ENCODE results near the gene GIPC2.

The GIPC2 gene

DNA sequence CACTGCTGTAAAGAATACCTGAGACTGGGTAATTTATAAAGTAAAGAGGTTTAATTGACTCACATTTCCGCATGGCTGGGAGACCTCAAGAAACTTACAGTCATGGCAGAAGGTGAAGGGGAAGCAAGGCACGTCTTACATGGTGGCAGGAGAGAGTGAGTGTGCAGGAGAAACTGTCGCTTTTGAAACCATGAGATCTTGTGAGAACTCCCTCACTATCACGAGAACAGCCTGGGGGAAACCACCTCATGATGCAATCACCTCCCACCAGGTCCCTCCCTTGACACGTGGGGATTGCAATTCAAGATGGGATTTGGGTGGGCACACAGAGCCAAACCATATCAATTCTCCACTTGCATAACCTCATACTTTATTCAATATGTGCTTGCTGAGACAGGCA is 76.6 kb downstream of the GIPC2 start:
- H3K4me3 ChIP-seq (ENCODE audit: low read depth, low read length), result no peak overlapping the region
- no peak for TF ChIP-seq CTCF (IDR thresholded peaks at IDR 0.05; ENCODE audit: borderline replicate concordance, insufficient read depth, low read depth, low read length)

DNA sequence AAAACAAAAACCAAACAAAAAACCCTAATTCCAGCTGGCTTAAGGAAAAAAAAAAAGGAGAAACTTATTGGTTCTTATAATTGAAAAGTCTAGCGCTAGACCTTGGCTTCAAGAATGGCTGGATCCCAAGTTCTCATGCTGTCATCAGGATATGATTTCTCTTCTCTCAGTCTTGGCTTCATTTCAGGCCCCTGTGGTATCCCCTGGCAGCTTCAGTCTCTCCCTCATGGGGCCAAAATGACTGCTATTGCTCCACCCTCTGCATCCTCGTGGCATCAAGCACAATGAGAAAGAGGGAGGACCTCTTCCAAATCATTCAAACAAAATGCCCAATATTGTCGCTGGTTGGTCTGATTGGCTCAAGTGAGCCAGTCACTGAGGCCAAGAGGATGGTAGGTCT is 80.7 kb downstream of the GIPC2 start:
- no peak for TF ChIP-seq CTCF (IDR thresholded peaks at IDR 0.05; ENCODE audit: borderline replicate concordance, insufficient read depth, low read depth, low read length)
- H3K4me3 ChIP-seq (ENCODE audit: low read depth, low read length), result no peak overlapping the region

DNA sequence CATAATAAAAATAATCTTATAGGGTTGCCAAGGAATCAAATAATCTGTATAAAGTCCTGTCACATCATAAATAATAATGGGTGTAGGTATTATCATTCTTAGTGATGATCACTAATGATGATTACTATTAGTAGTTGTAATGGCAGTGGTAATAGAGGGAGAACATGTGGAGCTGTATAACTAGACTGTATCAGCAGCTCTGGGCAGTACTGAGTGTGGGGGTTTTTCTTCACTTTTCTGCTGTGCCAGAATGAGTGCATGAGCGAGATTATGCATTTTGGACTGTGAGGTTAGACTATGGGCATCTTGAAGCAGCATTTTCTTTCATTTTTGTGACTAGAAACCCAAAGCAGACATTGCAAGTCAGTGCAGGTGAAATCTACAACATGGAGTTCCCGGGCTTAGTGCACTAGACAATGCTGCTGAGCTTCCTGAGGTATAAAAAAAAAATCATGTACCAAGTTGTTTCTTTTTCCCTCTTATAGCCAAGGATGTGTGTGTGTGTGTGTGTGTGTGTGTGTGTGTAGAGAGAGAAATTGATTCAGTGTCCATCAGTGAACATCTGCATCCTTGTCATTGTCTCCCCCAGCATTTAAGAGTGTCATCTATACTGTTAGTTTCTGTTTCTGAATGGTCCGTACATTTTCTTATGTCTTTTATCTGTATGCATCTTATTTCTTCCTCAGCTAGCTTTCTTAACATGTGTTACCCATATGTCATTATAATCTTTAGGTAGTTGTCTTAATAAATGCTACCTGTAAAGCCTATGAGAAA is 86.6 kb downstream of the GIPC2 start:
- no peak overlapping the region for H3K4me3 ChIP-seq (ENCODE audit: low read depth, low read length)
- TF ChIP-seq CTCF (IDR thresholded peaks at IDR 0.05; ENCODE audit: borderline replicate concordance, insufficient read depth, low read depth, low read length), result no peak

GRCh38 chr1:78132948-78133322 is 87.2 kb downstream of the GIPC2 start:
- TF ChIP-seq CTCF (IDR thresholded peaks at IDR 0.05; ENCODE audit: borderline replicate concordance, insufficient read depth, low read depth, low read length), result no peak
- H3K4me3 ChIP-seq (ENCODE audit: low read depth, low read length), result no peak overlapping the region

DNA sequence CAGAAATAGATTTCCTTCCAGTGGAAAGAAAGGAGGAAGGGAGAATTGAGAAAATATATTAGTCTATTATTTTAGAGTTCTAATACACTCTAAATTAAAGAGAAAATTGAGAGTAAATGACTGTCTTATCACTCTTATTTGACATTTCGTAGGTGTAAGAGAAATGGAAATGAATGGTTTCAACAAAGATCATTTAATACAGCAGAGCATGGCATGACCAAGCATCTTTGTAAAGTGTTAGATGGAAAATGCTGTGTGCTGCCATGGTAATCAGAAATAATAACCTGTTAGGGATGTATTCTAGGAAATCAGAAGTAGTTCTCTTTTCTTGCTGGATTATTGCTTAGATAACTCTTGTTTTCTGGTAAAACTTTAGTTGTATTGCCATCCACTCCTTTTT is 90.9 kb downstream of the GIPC2 start:
- H3K4me3 ChIP-seq (ENCODE audit: low read depth, low read length), result no peak overlapping the region
- TF ChIP-seq CTCF (IDR thresholded peaks at IDR 0.05; ENCODE audit: borderline replicate concordance, insufficient read depth, low read depth, low read length), result no peak

GRCh38 chr1:78141531-78142231 is 95.9 kb downstream of the GIPC2 start:
- H3K4me3 ChIP-seq (ENCODE audit: low read depth, low read length), result no peak overlapping the region
- TF ChIP-seq CTCF (IDR thresholded peaks at IDR 0.05; ENCODE audit: borderline replicate concordance, insufficient read depth, low read depth, low read length), result no peak

- TF ChIP-seq CTCF (IDR thresholded peaks at IDR 0.05; ENCODE audit: borderline replicate concordance, insufficient read depth, low read depth, low read length), result no peak
- no peak overlapping the region for H3K4me3 ChIP-seq (ENCODE audit: low read depth, low read length)
Measured at GRCh38 chr1:78142736-78143135, 97.0 kb downstream of the GIPC2 start.
